Activated CD4-positive, alpha-beta T cell treated with anti-CD3 and anti-CD28 coated beads, Interleukin-2, Interleukin-6, amounts not matched to agents 100 ng/mL and 50 ng/mL, durations not matched to agents 16 hours and 8 hours (primary cell): ENCODE measurements around the gene UROC1.

Experiments
- DNase-seq: peaks from one replicate; pipeline ENCODE4 v3.0.0-alpha.2; 2020

Gene UROC1

GRCh38 chr3:126476166-126477060 is 41.2 kb downstream of the UROC1 start:
- DNase-seq: no peak

DNA sequence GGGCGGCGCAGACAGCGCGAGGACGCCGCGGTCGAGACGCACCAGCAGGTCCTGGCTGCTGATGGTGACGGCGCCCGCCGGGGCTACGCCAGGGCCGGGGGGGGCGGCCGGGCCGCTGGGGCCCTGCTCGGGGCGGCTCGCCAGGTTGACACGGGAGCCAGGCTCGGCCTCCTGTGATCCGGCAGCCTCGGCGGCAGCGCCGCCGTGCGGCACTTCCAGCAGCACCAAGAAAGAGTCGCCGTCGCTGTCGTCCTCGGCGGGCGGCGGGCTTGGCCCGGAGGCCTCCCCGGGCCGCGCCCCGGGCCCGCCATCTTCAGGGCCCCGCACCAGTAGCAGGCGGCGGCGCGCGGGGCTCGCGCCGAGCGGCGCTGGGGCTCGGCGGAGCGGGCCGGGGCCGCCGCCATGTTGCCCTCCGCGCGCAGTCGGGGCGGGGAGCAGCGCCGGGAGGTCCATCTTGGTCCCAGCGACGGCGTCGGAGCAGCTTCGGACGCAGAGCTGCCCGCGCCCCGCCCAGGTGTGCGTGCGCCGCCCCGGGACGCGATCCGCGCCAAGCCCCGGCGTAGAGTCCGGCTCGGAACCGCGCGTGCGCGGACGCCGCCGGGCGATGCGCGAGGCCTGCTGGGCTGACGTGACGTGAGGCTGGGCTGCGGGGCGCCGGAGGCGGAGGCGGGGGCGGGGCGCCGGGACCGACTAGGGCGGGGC is 42.0 kb downstream of the UROC1 start, which contains the start of gene ZXDC:
Gene ZXDC (minus strand): TSS at position 479 of the 702 bp plus-strand sequence. CDS start 26 bp downstream, at position 453.
- peak; percentile 97 for DNase-seq

GRCh38 chr3:126474498-126475412 is 42.8 kb downstream of the UROC1 start:
- DNase-seq: peak; percentile 26

DNA sequence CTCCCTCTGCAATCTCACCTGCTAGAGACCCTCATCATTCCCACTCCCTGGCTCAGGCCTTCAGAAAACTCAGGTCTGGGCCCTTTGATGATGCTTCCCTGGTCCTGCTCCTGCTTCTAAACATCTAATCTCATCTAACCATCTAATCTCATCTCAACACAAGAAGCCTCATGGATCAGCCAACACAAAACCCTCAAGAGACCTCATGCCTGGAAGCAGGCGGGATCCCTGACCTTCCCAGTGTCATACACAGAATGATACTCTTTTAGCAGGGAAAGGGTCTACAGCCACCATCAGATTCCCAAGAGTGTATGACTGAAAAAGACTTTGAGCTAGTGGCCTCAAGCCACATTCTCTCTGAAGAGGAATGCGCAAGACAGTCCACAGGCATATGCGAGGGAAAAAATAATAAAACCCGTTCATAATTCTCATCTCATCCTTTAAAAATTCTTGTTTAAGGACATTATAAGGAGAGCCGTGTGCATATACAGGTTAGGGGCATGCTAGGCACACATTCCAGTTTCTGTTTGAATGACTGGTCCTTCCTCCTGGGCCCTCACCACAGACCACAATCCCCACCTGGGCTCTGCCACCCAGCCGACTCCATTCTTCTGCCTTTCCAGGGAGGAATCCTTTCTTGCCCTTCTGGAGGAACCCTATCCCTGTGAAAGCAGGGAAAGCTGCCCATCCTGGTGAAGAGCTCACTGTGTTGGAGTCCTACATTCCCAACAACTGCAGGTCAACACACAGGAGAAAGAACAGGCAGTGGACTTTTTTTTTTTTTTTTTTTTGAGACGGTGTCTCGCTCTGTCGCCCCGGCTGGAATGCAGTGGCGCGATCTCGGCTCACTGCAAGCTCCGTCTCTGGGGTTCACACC is 44.0 kb downstream of the UROC1 start:
- DNase-seq: peak; percentile 47

DNA sequence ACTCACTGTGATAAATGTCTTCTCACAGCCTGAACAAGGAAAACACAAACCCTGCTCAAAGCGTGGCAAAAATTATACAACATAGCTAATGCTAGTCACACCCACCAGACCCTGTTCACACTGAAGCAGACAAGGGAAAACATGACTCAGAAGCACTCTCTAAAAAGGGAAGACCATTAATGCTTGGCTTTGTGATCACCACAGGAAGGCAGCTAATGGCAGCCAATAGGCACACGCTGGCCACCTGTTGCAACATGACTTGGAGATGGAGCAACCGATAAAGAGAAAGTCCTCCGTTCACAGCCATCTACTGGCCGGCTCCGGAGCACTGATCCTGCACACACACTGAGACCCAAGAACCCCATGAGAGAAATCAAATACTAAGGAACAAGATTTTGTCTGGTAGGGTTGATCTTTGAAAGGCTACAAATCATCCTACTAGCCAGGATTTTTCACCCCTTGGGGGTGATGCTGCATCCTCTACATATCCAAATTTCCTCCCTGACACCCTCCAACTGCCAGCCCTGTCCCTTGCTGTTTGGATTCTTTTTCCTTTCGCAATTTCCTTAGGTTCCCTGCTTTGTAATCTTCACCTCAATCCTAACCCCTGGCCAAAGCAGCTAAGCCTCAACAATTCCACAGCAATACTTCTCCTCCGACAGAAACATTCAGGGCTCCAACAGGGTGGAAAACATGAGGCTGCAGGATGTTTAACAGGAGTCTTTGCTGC is 45.1 kb downstream of the UROC1 start:
- peak; percentile 46 for DNase-seq

- DNase-seq: no peak
Observed at GRCh38 chr3:126469479-126469878, 48.1 kb downstream of the UROC1 start.

- DNase-seq: no peak
Observed at GRCh38 chr3:126468028-126468891, 49.3 kb downstream of the UROC1 start.

GRCh38 chr3:126467611-126467955 is 50.0 kb downstream of the UROC1 start:
- DNase-seq: no peak

DNA sequence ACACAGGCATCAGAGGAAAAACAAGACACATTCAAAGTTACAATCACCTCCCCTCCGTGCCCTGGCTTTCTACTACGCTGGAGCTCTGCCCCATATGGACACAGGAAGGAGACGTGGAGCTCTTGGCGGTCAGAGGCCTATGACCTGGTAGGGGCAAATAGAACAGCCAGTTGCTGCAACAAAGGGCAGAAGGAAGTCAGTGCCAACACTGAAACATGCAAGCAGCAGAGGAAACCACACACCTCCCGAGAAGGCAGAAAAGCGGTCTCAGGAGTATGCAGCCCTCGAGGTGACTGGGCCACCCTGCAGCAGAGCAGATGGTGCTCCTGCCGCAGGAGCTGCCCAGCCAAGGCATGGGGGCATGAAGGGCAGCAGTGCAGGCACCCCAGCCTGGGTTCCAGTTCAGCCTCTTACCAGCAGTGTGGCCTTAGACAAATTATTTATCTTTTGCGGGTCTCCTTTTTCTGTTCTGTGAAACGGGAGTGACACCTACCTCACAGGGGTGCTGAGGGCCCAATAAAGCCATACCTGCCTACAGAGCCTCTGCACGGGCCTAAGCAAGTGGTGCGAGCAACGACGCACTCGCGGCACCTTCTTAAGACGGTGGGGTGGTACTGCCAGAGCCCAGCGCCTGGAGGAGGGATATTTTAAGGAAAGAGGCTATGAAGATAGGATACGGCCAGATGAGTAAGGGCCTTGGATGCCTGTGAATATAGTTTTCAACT is 50.5 kb downstream of the UROC1 start:
- DNase-seq: no peak

- no peak for DNase-seq
Observed at GRCh38 chr3:126465928-126466544, 51.5 kb downstream of the UROC1 start.

DNA sequence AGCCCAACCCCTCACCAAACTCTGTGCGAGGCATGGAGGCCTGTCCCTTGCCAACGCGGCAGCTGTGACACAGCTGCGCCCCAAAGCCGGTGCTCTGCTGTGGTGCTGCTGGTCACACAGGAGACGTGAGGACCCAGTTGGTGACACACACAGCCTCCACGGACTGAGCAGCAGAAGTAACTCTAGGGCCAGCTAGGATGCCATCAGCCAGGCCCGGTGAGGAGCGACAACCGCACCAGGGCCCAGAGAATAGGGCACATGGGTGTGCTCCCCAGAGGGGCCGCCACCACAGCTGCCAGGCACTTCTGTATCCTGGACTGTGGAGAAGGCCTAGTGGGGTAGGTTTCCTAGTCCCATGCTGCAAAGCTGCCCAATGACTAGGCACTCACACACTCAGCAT is 52.6 kb downstream of the UROC1 start:
- no peak for DNase-seq

- no peak for DNase-seq
Observed at GRCh38 chr3:126464494-126464893, 53.1 kb downstream of the UROC1 start.

DNA sequence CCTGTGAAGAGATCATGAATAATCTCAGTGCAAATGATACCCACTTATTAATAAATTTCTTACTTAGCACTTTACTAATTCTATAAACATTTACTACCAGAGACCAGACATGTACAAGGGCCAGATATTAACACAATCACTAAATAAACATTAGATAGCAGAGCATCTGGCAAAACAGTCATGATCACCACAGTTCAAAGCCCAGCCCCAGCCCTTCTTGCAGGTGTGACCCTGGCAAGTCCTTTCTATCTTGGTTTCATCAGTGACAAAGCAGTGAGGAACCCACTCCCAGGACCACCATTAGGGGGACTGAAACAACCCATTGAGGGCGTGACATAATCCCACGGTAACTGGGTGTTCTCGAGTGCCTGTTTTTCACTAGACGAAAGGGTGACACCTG is 53.5 kb downstream of the UROC1 start:
- no peak for DNase-seq

DNA sequence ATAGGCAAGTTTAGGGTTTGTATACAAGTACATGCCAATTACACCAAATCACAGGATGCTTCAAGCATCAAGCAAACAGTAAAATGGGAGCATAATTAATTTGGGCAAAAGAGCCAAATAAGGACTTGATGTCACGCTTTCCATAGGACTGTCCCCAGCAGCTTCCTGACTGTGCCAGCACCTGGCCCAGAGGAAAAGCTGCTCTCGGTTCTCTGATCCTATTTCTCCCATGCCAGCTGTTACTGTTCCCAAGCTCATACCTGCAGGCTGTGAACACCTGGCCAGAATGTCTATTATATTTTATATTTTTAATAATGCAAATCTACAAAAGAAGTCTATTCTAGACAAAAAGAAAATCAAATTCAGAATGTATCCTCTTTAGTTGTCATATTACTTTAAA is 54.1 kb downstream of the UROC1 start:
- no peak for DNase-seq

GRCh38 chr3:126461450-126462070 is 56.0 kb downstream of the UROC1 start:
- no peak for DNase-seq

DNA sequence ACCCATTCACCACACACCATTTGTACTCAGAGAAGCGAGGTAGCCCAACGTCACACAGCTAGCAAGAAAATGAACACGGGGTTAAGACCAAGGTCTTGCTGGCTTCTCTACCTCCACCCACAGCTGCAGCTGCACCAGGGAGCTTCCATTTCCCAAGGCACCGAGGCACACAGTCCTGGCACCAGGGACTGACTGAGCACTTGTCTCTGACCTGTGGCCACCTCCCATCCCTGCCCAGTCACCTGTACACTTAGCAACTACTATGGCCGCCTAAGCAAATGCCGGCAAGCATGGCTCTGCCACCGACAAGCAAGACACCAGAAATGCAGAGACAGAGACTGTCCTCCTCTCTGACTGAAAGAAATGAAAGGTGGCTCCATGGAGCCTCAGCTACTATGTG is 57.2 kb downstream of the UROC1 start:
- no peak for DNase-seq

DNA sequence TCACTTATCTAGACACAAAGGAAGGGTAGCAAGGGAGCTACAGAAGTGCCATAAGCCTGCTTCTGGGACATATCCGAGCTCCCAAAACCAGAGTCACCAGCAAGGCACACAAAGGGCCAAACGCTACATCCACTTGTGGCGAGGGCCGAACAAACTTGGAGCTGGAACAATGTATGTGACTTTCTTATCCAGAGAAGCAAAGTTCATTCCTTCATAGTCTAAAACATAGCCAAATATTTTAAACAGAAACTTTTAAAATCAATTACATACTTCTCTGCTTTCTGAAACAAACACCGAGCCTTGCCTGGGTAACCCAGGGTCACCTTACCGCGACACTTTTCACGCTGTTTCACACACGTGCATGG is 57.8 kb downstream of the UROC1 start:
- no peak for DNase-seq

DNA sequence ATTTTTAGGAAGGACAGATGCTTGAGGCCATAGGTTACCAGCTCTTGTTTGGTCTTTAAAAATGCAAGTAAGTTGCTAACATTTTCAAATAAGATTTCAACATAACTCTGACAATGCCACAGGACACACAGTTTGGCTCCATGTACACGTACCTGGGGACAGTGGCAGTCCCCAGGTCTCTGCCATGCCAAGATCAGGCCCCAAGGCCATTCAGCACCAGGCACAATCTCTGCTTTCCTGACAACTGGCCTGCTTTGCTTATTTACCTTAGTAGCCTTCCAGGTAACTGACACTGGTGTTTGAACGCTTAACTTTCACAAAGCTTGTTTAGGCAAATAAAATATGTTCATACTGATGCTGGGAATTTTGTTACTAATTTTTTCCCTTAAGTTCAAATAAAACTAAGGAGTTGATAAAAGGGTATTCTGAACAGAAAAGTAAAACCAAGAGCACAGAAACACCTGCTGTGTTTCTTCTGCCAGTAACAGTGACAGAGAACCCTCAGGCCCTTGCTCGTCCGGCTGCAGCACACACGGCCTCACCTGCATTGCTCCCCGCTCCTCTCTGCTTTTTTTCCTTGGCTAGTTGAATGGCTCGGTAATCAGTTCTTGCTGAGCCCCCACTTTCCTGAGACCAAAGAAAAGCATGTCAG is 58.3 kb downstream of the UROC1 start:
- no peak for DNase-seq
